Keratinocyte (primary cell): ENCODE data around the gene SLC35B3.

Experiments
- CTCF ChIP-seq, 3 experiments: IDR thresholded peaks in 1 of 3; conservative IDR thresholded peaks in 1 of 3; optimal IDR thresholded peaks in 1 of 3; 2 replicates in 2 of 3; 3 replicates in 1 of 3; pipeline versions ENCODE3 to v1.5.1; 2011; ENCODE audit warnings: low read length in 3 of 3, mild to moderate bottlenecking in 3 of 3, moderate library complexity in 2 of 3, control low read depth in 1 of 3, inconsistent platforms in 1 of 3; ENCODE audit not compliant: insufficient read depth in 2 of 3; ENCODE audit errors: extremely low read depth in 1 of 3
- EZH2 ChIP-seq: IDR thresholded peaks from one replicate; pipeline ENCODE4 v1.6.1; 2012; ENCODE audit warnings: inconsistent platforms, mild to moderate bottlenecking, low read length, moderate library complexity

- TF ChIP-seq CTCF (optimal IDR thresholded peaks at IDR 0.05 in 1 of 3, IDR thresholded peaks at IDR 0.05 in 1 of 3, conservative IDR thresholded peaks at IDR 0.05 in 1 of 3; ENCODE audit: extremely low read depth in 1 of 3, insufficient read depth in 2 of 3, low read length in 3 of 3) (no peak), EZH2 (no peak)
Measured at GRCh38 chr6:8435093-8435844, at the start of gene SLC35B3.
